ENCODE data around the gene B3GAT2.

The B3GAT2 gene

GRCh38 chr6:70903665-70904452, 53.0 kb downstream of the B3GAT2 start:
- DNase-seq (ENCODE audit: low read depth) = no peak
- H3K4me3 ChIP-seq (ENCODE audit: low read depth, low read length) = no peak overlapping the region
- no peak for TF ChIP-seq CTCF (IDR thresholded peaks at IDR 0.05; ENCODE audit: low read depth, low read length, missing control alignments)

- DNase-seq (ENCODE audit: low read depth) = no peak
- TF ChIP-seq CTCF (IDR thresholded peaks at IDR 0.05; ENCODE audit: low read depth, low read length, missing control alignments) = peak; percentile 44
- no peak overlapping the region for H3K4me3 ChIP-seq (ENCODE audit: low read depth, low read length)
Observed at GRCh38 chr6:70901324-70901723, 55.5 kb downstream of the B3GAT2 start.

GRCh38 chr6:70900047-70900446, 56.8 kb downstream of the B3GAT2 start:
- TF ChIP-seq CTCF (IDR thresholded peaks at IDR 0.05; ENCODE audit: low read depth, low read length, missing control alignments) = no peak
- no peak overlapping the region for H3K4me3 ChIP-seq (ENCODE audit: low read depth, low read length)
- no peak for DNase-seq (ENCODE audit: low read depth)

- DNase-seq (ENCODE audit: low read depth) = no peak
- TF ChIP-seq CTCF (IDR thresholded peaks at IDR 0.05; ENCODE audit: low read depth, low read length, missing control alignments) = no peak
- no peak overlapping the region for H3K4me3 ChIP-seq (ENCODE audit: low read depth, low read length)
Observed at GRCh38 chr6:70894001-70894400, 62.9 kb downstream of the B3GAT2 start.

- DNase-seq (ENCODE audit: low read depth) = no peak
- H3K4me3 ChIP-seq (ENCODE audit: low read depth, low read length) = no peak overlapping the region
- no peak for TF ChIP-seq CTCF (IDR thresholded peaks at IDR 0.05; ENCODE audit: low read depth, low read length, missing control alignments)
Observed at GRCh38 chr6:70889270-70889669, 67.6 kb downstream of the B3GAT2 start.

GRCh38 chr6:70886661-70887060, 70.2 kb downstream of the B3GAT2 start:
- no peak overlapping the region for H3K4me3 ChIP-seq (ENCODE audit: low read depth, low read length)
- TF ChIP-seq CTCF (IDR thresholded peaks at IDR 0.05; ENCODE audit: low read depth, low read length, missing control alignments) = no peak
- DNase-seq (ENCODE audit: low read depth) = no peak

GRCh38 chr6:70886071-70886470, 70.8 kb downstream of the B3GAT2 start:
- TF ChIP-seq CTCF (IDR thresholded peaks at IDR 0.05; ENCODE audit: low read depth, low read length, missing control alignments) = no peak
- no peak overlapping the region for H3K4me3 ChIP-seq (ENCODE audit: low read depth, low read length)
- no peak for DNase-seq (ENCODE audit: low read depth)

Data from GM12864 (cell line).